GM12872 (cell line): ENCODE results near the gene NFX1.

Source experiments
- CTCF ChIP-seq: IDR thresholded peaks from 3 replicates; pipeline ENCODE4 v1.5.1; 2011; ENCODE audit warnings: low read depth, mild to moderate bottlenecking, low read length, moderate library complexity; ENCODE audit not compliant: insufficient read depth

The NFX1 gene

GRCh38 chr9:33249087-33249658, 41.1 kb upstream of the NFX1 start:
- no peak for TF ChIP-seq CTCF

GRCh38 chr9:33249983-33250382, 40.3 kb upstream of the NFX1 start:
- no peak for TF ChIP-seq CTCF

- no peak for TF ChIP-seq CTCF
Observed at GRCh38 chr9:33250458-33250995, 39.8 kb upstream of the NFX1 start.

GRCh38 chr9:33254211-33254610, 36.1 kb upstream of the NFX1 start:
- TF ChIP-seq CTCF: no peak

- no peak for TF ChIP-seq CTCF
Observed at GRCh38 chr9:33255014-33255413, 35.3 kb upstream of the NFX1 start.

- no peak for TF ChIP-seq CTCF
Observed at GRCh38 chr9:33255471-33255870, 34.8 kb upstream of the NFX1 start.

- no peak for TF ChIP-seq CTCF
Observed at GRCh38 chr9:33256236-33256635, 34.1 kb upstream of the NFX1 start.
